PFSK-1 (cell line): ENCODE results near the gene NTN1.

ENCODE experiments used
- FOXP2 ChIP-seq: optimal IDR thresholded peaks from 2 replicates; pipeline ENCODE3; 2011; ENCODE audit warnings: borderline replicate concordance, control low read depth, inconsistent platforms; ENCODE audit not compliant: insufficient read depth; ENCODE audit errors: extremely low read length, extremely low read depth
- POLR2AphosphoS5 ChIP-seq: IDR thresholded peaks from 2 replicates; pipeline ENCODE4 v1.6.1; 2012; ENCODE audit warnings: low read depth, mild to moderate bottlenecking, control low read depth, low read length, moderate library complexity
- REST ChIP-seq, 2 experiments: IDR thresholded peaks; 2 replicates each; pipeline versions ENCODE4 v1.6.1 to v1.8.0; 2011 to 2012; ENCODE audit warnings: low read depth in 2 of 2, low read length in 2 of 2, control low read depth in 1 of 2, inconsistent platforms in 1 of 2, mild to moderate bottlenecking in 1 of 2, moderate library complexity in 1 of 2; ENCODE audit not compliant: insufficient read depth in 1 of 2
- SIN3A ChIP-seq: IDR thresholded peaks from 2 replicates; pipeline ENCODE4 v1.6.1; 2012; ENCODE audit warnings: mild to moderate bottlenecking, low read length, moderate library complexity, borderline replicate concordance; ENCODE audit not compliant: insufficient read depth
- TAF1 ChIP-seq: IDR thresholded peaks from 2 replicates; pipeline ENCODE4 v1.6.1; 2012; ENCODE audit warnings: low read length, control low read depth, borderline replicate concordance; ENCODE audit not compliant: insufficient read depth

Gene NTN1

GRCh38 chr17:9018726-9019125, 2.6 kb upstream of the NTN1 start:
- TF ChIP-seq FOXP2 (no peak), TAF1 (no peak), POLR2AphosphoS5 (no peak), REST (IDR thresholded peaks at IDR 0.05; ENCODE audit: insufficient read depth in 1 of 2, low read depth in 2 of 2, low read length in 2 of 2) (no peak), SIN3A (no peak)

GRCh38 chr17:9020096-9020823, 1.1 kb upstream of the NTN1 start:
- no peak for TF ChIP-seq FOXP2
- no peak for TF ChIP-seq SIN3A
- TF ChIP-seq POLR2AphosphoS5: no peak
- no peak for TF ChIP-seq TAF1

- no peak for TF ChIP-seq TAF1
- no peak for TF ChIP-seq SIN3A
- TF ChIP-seq FOXP2: no peak
- no peak for TF ChIP-seq REST (IDR thresholded peaks at IDR 0.05; ENCODE audit: insufficient read depth in 1 of 2, low read depth in 2 of 2, low read length in 2 of 2)
- no peak for TF ChIP-seq POLR2AphosphoS5
Observed at GRCh38 chr17:9020824-9021157, 519 bp upstream of the NTN1 start.

GRCh38 chr17:9021992-9022572, 772 bp downstream of the NTN1 start:
- no peak for TF ChIP-seq REST (IDR thresholded peaks at IDR 0.05; ENCODE audit: insufficient read depth in 1 of 2, low read depth in 2 of 2, low read length in 2 of 2)
- no peak for TF ChIP-seq SIN3A
- TF ChIP-seq TAF1: no peak
- TF ChIP-seq POLR2AphosphoS5: no peak
- no peak for TF ChIP-seq FOXP2

- TF ChIP-seq REST (IDR thresholded peaks at IDR 0.05; ENCODE audit: insufficient read depth in 1 of 2, low read depth in 2 of 2, low read length in 2 of 2) (no peak), TAF1 (no peak), POLR2AphosphoS5 (no peak), FOXP2 (no peak), SIN3A (no peak)
Observed at GRCh38 chr17:9022573-9023391, 1.5 kb downstream of the NTN1 start.
